OCI-LY1 (cell line): ENCODE data around the gene RRP8.

Source experiments
- H2AFZ ChIP-seq: fragments of 200-600 bp; sonication (generic), shearing (Covaris generic); 2 replicates; pipeline ENCODE4 v1.6.0; 2014; ENCODE audit warnings: antibody characterized with exemption, mild to moderate bottlenecking, low read length
- H3F3A ChIP-seq: fragments of 200-600 bp; sonication (generic), shearing (Covaris generic); 2 replicates; pipeline ENCODE4 v1.6.0; 2014; ENCODE audit warnings: mild to moderate bottlenecking, antibody characterized with exemption, low read length, moderate library complexity; ENCODE audit not compliant: insufficient read depth
- H3K27ac ChIP-seq: fragments of 200-600 bp; sonication (generic); 2 replicates; pipeline ENCODE4 v1.5.1; 2014; ENCODE audit warnings: low read length, mixed run types, mild to moderate bottlenecking, low read depth; ENCODE audit not compliant: poor library complexity, severe bottlenecking
- H3K27me3 ChIP-seq: fragments of 200-600 bp; sonication (generic); 2 replicates; pipeline ENCODE4 v1.6.0; 2014; ENCODE audit warnings: antibody characterized with exemption, mild to moderate bottlenecking, low read length, moderate library complexity; ENCODE audit not compliant: insufficient read depth
- H3K36me3 ChIP-seq: fragments of 200-600 bp; sonication (generic); 2 replicates; pipeline ENCODE4 v1.6.1; 2014; ENCODE audit warnings: mild to moderate bottlenecking, antibody characterized with exemption, low read length, moderate library complexity, mixed read lengths; ENCODE audit not compliant: insufficient read depth
- H3K4me1 ChIP-seq: fragments of 200-600 bp; sonication (generic); 2 replicates; pipeline ENCODE4 v1.5.1; 2014; ENCODE audit warnings: mild to moderate bottlenecking, low read length, moderate library complexity; ENCODE audit not compliant: insufficient read depth, severe bottlenecking
- H3K4me2 ChIP-seq: fragments of 200-600 bp; sonication (generic), shearing (Covaris generic); 2 replicates; pipeline ENCODE4 v1.6.1; 2014; ENCODE audit warnings: low read length
- H3K4me3 ChIP-seq: fragments of 200-600 bp; sonication (generic); 2 replicates; pipeline ENCODE4 v1.5.1; 2014; ENCODE audit warnings: low read length, low read depth, mild to moderate bottlenecking, mixed read lengths; ENCODE audit not compliant: poor library complexity, severe bottlenecking
- H3K79me2 ChIP-seq: fragments of 200-600 bp; shearing (Covaris generic); 2 replicates; pipeline ENCODE4 v1.6.1; 2016; ENCODE audit warnings: mixed run types, low read length, mixed read lengths; ENCODE audit not compliant: insufficient read depth
- H3K9ac ChIP-seq: fragments of 200-600 bp; sonication (generic), shearing (Covaris generic); 2 replicates; pipeline ENCODE4 v1.6.1; 2014; ENCODE audit warnings: mild to moderate bottlenecking, low read length, mixed read lengths
- H3K9me2 ChIP-seq: fragments of 200-600 bp; sonication (generic), shearing (Covaris generic); 2 replicates; pipeline ENCODE4 v1.6.1; 2014; ENCODE audit warnings: low read depth, mild to moderate bottlenecking, low read length, mixed read lengths
- H3K9me3 ChIP-seq: fragments of 200-600 bp; shearing (Covaris generic); 2 replicates; pipeline ENCODE4 v1.6.1; 2014; ENCODE audit warnings: low read length, mixed read lengths
- H4K20me1 ChIP-seq: fragments of 200-600 bp; sonication (generic), shearing (Covaris generic); 2 replicates; pipeline ENCODE4 v1.6.0; 2016; ENCODE audit warnings: mild to moderate bottlenecking, low read length; ENCODE audit not compliant: insufficient read depth
- CTCF ChIP-seq: fragments of 200-600 bp; sonication (generic), shearing (Covaris generic); IDR thresholded peaks from 2 replicates; pipeline ENCODE4 v1.5.1; 2017; ENCODE audit warnings: mild to moderate bottlenecking, antibody characterized with exemption, low read length, moderate library complexity, mixed read lengths
- EZH2 ChIP-seq: fragments of 200-600 bp; sonication (generic), shearing (Covaris generic); IDR thresholded peaks from 2 replicates; pipeline ENCODE4 v1.8.0; 2017; ENCODE audit warnings: borderline replicate concordance, mixed run types, mild to moderate bottlenecking, antibody characterized with exemption, low read length, moderate library complexity, mixed read lengths

RRP8 gene

DNA sequence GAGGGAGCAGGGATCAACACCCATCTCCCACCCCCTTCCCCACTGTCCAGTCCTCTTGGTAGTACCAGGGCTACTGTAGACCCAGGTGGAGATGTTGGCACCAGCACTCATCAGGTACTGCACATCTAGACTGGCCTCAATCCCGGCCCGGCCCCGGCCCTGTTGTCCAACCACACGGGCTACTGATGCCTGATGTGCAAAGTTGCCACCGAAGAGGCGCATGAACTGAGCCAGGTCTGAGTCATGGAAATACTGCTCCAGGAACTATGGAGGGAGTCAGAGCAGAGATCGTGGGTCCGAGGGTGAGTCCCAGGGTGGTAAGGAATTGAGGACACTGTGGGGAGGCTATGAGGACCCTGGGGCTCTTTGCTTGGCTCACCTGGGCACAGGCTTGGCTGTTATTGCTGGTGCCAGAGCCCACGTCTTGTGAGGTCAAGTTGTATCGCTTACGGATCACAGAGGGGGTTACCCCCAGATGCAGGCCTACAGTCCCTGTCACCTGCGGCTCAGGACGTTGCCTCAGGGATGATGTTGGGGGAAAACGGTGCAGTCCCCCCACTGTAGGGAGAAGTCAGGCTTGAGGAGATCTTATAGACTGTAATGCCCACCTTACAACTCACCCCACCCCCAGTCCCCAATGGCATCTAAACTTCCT is 13.3 kb upstream of the RRP8 start:
- H3K36me3 ChIP-seq = 0 out of 2 replicates have a peak, but pooled peaks cover 4% of the 10 kb centered on the region
- H3K4me1 ChIP-seq = peaks cover 27% of the 10 kb centered on the region
- H3K9ac ChIP-seq = no peak overlapping the region
- no peaks in the 10 kb centered on the region for H3F3A ChIP-seq
- H2AFZ ChIP-seq = no peak overlapping the region
- no peak overlapping the region for H3K4me2 ChIP-seq
- no peak overlapping the region for H3K27ac ChIP-seq
- no peaks in the 10 kb centered on the region for H3K27me3 ChIP-seq
- no peak overlapping the region for H3K4me3 ChIP-seq
- no peaks in the 10 kb centered on the region for H3K9me3 ChIP-seq
- no peaks in the 10 kb centered on the region for H3K9me2 ChIP-seq
- TF ChIP-seq CTCF = no peak
- TF ChIP-seq EZH2 = no peak
- no peaks in the 10 kb centered on the region for H4K20me1 ChIP-seq
- H3K79me2 ChIP-seq = no peaks in the 10 kb centered on the region

GRCh38 chr11:6615882-6616585 is 12.6 kb upstream of the RRP8 start:
- no peak for TF ChIP-seq CTCF
- TF ChIP-seq EZH2 = no peak
- peaks cover 31% of the 10 kb centered on the region for H3K4me1 ChIP-seq
- H4K20me1 ChIP-seq = no peaks in the 10 kb centered on the region
- H3K9ac ChIP-seq = no peak overlapping the region
- H2AFZ ChIP-seq = no peak overlapping the region
- no peaks in the 10 kb centered on the region for H3K9me3 ChIP-seq
- H3F3A ChIP-seq = no peaks in the 10 kb centered on the region
- no peaks in the 10 kb centered on the region for H3K9me2 ChIP-seq
- no peaks in the 10 kb centered on the region; the same call in 1 of the 2 replicates for H3K79me2 ChIP-seq
- H3K36me3 ChIP-seq = peaks cover 8% of the 10 kb centered on the region; the same call in 1 of the 2 replicates
- H3K27ac ChIP-seq = no peak overlapping the region
- H3K27me3 ChIP-seq = no peaks in the 10 kb centered on the region
- no peak overlapping the region for H3K4me3 ChIP-seq
- no peak overlapping the region for H3K4me2 ChIP-seq

GRCh38 chr11:6615046-6615445 is 11.6 kb upstream of the RRP8 start:
- no peaks in the 10 kb centered on the region for H4K20me1 ChIP-seq
- H3K27me3 ChIP-seq = no peaks in the 10 kb centered on the region
- no peak overlapping the region for H3K27ac ChIP-seq
- H3K9me2 ChIP-seq = no peaks in the 10 kb centered on the region
- peaks cover 37% of the 10 kb centered on the region for H3K4me1 ChIP-seq
- no peak overlapping the region for H2AFZ ChIP-seq
- no peaks in the 10 kb centered on the region for H3F3A ChIP-seq
- H3K9ac ChIP-seq = no peak overlapping the region
- H3K4me2 ChIP-seq = no peak overlapping the region
- H3K9me3 ChIP-seq = no peaks in the 10 kb centered on the region
- peaks cover 18% of the 10 kb centered on the region for H3K36me3 ChIP-seq
- no peaks in the 10 kb centered on the region; the same call in 1 of the 2 replicates for H3K79me2 ChIP-seq
- no peak overlapping the region for H3K4me3 ChIP-seq
- no peak for TF ChIP-seq EZH2
- no peak for TF ChIP-seq CTCF
